ENCODE results near the gene UGT1A6. TPM values are rescaled to one million over a fixed set of nuclear protein-coding genes. Genes with fewer than 3 reads are reported as not detected.

The UGT1A6 gene
- total and polyA plus RNA-seq, 2 of the 4 experiments (the other 2 are of a cell fraction), result not detected

GRCh38 chr2:233802132-233802815, 109.6 kb downstream of the UGT1A6 start:
- CTCF ChIA-PET, result no interaction called here
- no CpG with 5 or more reads among the region's 3 CpGs for WGBS, 2 experiments (ENCODE audit: extremely low coverage in 2 of 2, insufficient read length in 1 of 2)
- no peak overlapping the region for H3K4me2 ChIP-seq (ENCODE audit: low read depth, low read length)

More at GRCh38 chr2:233802132-233802815, 109.6 kb downstream of the UGT1A6 start:
- H3K79me1 ChIP-seq (ENCODE audit: low read depth in 1 of 2, low read length in 2 of 2), result no peaks in the 10 kb centered on the region
- BruUV-seq (replicated peaks), result no TSS peak
- H3K9me1 ChIP-seq (ENCODE audit: insufficient read depth, low read length), result no peaks in the 10 kb centered on the region
- no peaks in the 10 kb centered on the region for H3K36me3 ChIP-seq (ENCODE audit: control insufficient read depth, insufficient read depth, low read length)
- H4K5ac ChIP-seq (ENCODE audit: low read depth, low read length), result no peak overlapping the region
- H2AK5ac ChIP-seq (ENCODE audit: low read depth, low read length), result no peak overlapping the region
- POLR2A ChIA-PET (ENCODE audit: unreplicated experiment), result no interaction called here
- H2BK5ac ChIP-seq (ENCODE audit: low read depth, low read length, poor library complexity, severe bottlenecking), result no peak overlapping the region
- H2AFZ ChIP-seq (replicated peaks; ENCODE audit: low read length, poor library complexity), result no peak overlapping the region
- no peaks in the 10 kb centered on the region for H4K20me1 ChIP-seq (ENCODE audit: insufficient read depth, low read length)
- intact Hi-C loops (cut with micrococcal nuclease) (no loop called here), dilution Hi-C loops (cut with HindIII; ENCODE audit: low sequenced_read_pairs, unreplicated experiment) (no loop called here), in situ Hi-C loops (cut with MboI; ENCODE audit: low sequenced_read_pairs) (no loop called here)
- no peak overlapping the region for H3K56ac ChIP-seq (ENCODE audit: extremely low read depth, insufficient read depth, low read length)
- peaks cover 19% of the 10 kb centered on the region for H3K27me3 ChIP-seq (ENCODE audit: control insufficient read depth, insufficient read depth, low read length)
- no peak for TF ChIP-seq SMC3 (IDR thresholded peaks at IDR 0.05; ENCODE audit: low read depth, low read length)
- no peaks in the 10 kb centered on the region; the same call in 1 of the 2 replicates for H3K9me3 ChIP-seq (ENCODE audit: control insufficient read depth, insufficient read depth, low read length)
- no peak overlapping the region for H2AK9ac ChIP-seq (replicated peaks; ENCODE audit: low read depth, low read length, poor library complexity)
- no peak overlapping the region for H2BK15ac ChIP-seq (ENCODE audit: low read depth, low read length)
- H3K4me3 ChIP-seq (ENCODE audit: insufficient read depth, low read depth, low read length), result no peak overlapping the region
- H3K27ac ChIP-seq (ENCODE audit: insufficient read depth, low read length), result no peak overlapping the region
- H3K18ac ChIP-seq (ENCODE audit: low read depth, low read length), result no peak overlapping the region
- no peak overlapping the region for H2BK20ac ChIP-seq (ENCODE audit: low read depth, low read length)
- no peak overlapping the region for H2BK120ac ChIP-seq (ENCODE audit: low read depth, low read length)
- no peak overlapping the region for H3K4ac ChIP-seq (ENCODE audit: low read depth, low read length)
- H4K8ac ChIP-seq (ENCODE audit: low read depth in 2 of 2, low read length in 2 of 2), result no peak overlapping the region
- H4K91ac ChIP-seq (ENCODE audit: insufficient read depth, low read depth, low read length), result no peak overlapping the region
- DNase-seq (no peak), ATAC-seq (ENCODE audit: low read depth) (no peak)
- no peak overlapping the region for H3K23ac ChIP-seq (ENCODE audit: low read depth, low read length)
- H3K9ac ChIP-seq (ENCODE audit: low read depth, low read length), result no peak overlapping the region
- no peak overlapping the region for H3K14ac ChIP-seq (replicated peaks; ENCODE audit: low read depth, low read length)
- H3K4me1 ChIP-seq (ENCODE audit: control insufficient read depth, insufficient read depth, low read length), result no peaks in the 10 kb centered on the region

All from IMR-90 (cell line).